ENCODE measurements around the gene KIF21A.
A peak's percentile ranks its signal among the peaks of the same experiment; 100 is the strongest.

The KIF21A gene

DNA sequence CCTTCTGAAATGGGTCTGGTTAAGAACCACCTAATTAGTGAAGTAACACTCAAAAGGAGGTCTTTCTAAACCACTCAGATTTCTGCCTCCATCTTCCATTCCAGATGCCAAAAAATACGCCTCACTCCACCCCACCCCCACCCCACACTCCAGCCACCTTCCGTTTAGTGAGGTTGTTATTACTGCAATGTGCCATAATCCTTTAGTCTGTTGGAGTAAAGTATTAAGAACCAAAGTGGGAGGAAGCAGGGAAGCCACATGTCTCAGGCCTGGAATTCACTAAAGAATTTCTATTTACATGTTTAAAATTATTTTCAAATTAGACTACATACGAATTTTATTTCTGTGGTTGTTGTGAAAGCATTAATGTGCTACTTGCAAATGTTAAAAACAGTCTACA is 7.4 kb downstream of the KIF21A start:
- no peak for DNase-seq

- DNase-seq: no peak
Measured at GRCh38 chr12:39431797-39432196, 11.1 kb downstream of the KIF21A start.

- DNase-seq: no peak
Measured at GRCh38 chr12:39431002-39431796, 11.7 kb downstream of the KIF21A start.

GRCh38 chr12:39429809-39430208 is 13.1 kb downstream of the KIF21A start:
- DNase-seq: no peak

GRCh38 chr12:39427360-39427808 is 15.5 kb downstream of the KIF21A start:
- no peak for DNase-seq

DNA sequence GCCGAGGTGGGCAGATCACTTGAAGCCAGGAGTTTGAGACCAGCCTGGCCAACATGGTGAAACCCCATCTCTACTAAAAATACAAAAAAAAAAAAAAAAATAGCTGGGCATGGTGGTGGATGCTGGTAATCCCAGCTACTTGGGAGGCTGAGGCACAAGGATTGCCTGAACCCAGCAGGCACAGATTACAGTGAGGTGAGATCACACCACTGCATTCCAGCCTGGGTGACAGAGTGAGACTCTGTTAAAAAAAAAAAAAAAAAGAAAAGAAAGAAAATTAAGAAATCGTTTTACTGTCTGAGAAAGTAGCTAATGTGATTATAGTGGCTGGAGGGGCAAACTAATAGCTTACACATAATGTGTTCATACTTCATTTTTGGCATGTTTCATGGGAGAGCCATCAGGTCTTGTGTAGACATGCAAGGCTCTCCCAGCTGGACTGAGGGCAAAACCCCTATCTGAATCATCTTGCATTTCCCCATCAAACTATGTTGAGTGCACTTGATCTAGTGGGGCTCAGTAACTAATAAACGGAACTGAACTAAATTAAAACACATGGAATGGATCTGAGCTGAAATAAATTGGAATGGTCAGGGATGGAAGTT is 16.2 kb downstream of the KIF21A start:
- DNase-seq: no peak

DNA sequence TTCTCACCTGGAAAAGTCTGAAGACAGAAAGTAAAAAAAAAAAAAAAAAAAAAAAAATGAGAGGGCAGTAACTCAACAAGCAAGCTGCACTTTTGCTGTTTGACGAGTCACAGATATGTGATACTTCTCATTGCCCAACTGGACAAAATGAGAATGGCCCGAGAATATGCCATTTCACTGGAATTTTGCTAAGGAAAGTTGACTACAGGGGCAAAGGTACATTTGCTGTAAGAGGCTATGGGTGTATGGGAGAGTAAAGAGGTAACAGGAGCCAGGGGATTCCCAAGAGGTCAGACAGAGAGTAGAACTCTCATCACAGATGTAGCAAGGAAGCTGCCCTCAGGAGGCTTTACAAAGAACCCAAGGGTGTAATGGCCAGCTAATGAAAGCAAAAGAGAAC is 22.9 kb downstream of the KIF21A start:
- no peak for DNase-seq

DNA sequence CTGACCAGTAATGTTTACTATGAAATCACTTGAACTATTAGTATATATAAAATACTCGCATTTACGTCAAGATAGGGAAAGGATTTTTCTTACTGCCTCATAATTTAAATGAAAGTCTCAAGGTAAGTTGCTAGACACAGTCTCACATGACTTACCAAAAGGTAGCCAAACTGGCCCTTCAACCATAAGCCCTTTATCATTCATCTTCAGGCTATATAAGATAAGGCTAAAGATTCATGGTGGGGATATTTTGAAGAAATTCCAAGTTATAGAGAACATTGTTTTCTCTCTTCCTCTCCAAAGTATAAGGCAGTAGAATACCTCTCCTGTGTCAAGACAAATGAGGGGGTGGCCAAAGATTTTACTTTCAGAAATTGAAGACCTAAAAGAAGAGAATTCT is 23.4 kb downstream of the KIF21A start:
- no peak for DNase-seq

- DNase-seq: no peak
Measured at GRCh38 chr12:39417916-39418315, 25.0 kb downstream of the KIF21A start.

DNA sequence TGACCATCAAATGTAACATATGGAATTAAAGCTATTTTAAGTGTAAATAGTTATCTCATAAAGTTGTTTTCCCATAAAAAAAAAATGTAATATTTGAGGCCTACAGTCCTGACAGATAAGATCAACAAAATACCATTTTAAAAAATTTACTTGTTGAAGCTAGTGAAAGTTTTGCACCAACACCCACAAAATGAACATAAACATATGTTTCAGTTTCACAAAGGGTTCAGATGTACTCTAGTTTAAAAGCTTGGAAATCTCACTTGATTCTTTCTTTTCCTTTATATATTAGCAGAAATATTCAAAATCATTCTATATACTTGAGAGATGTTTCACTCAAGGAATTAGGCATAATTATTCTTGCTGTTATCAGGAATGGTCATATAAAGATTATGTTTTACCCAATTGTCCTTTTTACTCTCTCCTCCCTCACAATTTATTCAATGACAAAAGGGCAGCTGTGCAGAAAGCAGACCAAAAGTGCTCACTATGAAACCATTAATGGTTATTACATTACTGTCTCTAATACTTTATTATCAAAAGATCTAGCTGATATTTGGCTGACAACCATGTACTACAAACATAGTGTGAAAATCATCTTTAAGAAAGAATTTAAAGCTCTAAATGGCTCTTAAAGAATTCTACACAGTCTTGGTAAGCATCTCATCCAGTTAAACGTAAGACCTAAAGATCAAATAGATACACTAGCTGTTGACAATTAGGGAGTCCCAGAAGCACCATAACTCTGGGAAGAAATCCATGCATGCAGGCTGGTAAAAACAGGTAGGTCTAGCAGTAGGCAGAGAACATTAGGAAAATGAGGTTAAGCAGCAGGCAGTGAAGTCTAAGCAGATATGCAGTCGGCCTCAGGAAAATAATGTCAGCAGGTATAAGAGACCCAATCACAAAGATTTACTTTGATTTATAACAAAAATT is 28.8 kb downstream of the KIF21A start:
- no peak for DNase-seq

- DNase-seq: no peak
Measured at GRCh38 chr12:39412210-39412609, 30.7 kb downstream of the KIF21A start.

DNA sequence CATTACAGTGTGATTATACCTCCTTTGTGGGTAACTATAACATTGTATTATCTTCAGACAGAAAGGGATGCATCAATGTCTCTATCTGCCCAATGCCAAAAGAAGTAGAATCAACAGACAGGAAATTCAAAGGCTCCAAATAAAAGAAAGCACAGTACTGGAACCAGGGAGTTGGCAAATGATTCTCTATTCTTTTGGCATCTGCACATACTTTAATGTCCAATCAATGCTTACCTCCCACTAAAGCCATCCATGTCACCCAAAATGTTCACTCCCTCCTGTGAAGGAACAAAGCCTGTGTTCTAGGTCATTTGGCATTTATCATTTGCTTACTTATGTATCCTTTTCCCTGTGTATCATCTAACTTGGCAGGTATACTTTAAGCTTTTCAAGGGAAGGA is 36.7 kb downstream of the KIF21A start:
- no peak for DNase-seq

GRCh38 chr12:39405580-39405979 is 37.3 kb downstream of the KIF21A start:
- DNase-seq: no peak

DNA sequence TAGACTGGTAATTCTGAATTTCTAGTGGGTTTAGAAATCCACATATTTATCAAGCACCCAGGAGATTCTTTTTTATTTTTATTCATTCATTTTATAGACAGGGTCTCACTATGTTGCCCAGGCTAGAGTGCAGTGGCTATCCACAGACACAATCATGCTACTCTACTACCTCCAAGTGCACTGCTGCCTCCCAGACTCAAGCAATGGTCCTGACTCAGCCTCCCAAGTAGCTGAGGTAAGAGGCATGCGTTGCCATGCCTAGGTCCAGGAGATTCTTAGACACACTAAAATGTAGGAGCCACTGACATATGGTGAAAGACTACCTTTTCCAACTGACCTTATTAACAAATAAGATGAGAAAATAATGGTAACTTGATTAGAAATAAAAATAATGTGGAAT is 38.9 kb downstream of the KIF21A start:
- no peak for DNase-seq

DNA sequence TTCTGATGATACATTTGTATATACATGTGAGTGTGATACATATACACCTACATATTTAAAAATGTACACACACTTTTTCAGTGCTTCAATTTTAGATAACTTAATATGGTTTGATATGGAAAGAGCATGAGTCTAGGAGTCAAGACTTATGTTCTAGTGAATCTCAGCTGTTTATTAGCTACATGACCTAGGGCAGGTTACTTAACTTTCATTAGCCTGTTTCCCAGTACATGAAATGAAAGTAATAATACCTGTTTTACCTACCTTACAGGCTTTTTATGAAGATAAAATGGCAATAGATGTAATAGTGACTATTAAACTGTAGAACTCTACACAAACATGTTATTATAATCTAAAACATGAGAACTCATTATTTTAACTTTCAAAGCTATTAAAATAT is 39.5 kb downstream of the KIF21A start:
- DNase-seq: no peak

GRCh38 chr12:39402922-39403321 is 40.0 kb downstream of the KIF21A start:
- no peak for DNase-seq

- peak; percentile 3 for DNase-seq
Measured at GRCh38 chr12:39401459-39401858, 41.5 kb downstream of the KIF21A start.

GRCh38 chr12:39395866-39396265 is 47.1 kb downstream of the KIF21A start:
- DNase-seq: no peak

- DNase-seq: no peak
Measured at GRCh38 chr12:39393890-39394289, 49.0 kb downstream of the KIF21A start.

- DNase-seq: no peak
Measured at GRCh38 chr12:39393179-39393578, 49.7 kb downstream of the KIF21A start.

DNA sequence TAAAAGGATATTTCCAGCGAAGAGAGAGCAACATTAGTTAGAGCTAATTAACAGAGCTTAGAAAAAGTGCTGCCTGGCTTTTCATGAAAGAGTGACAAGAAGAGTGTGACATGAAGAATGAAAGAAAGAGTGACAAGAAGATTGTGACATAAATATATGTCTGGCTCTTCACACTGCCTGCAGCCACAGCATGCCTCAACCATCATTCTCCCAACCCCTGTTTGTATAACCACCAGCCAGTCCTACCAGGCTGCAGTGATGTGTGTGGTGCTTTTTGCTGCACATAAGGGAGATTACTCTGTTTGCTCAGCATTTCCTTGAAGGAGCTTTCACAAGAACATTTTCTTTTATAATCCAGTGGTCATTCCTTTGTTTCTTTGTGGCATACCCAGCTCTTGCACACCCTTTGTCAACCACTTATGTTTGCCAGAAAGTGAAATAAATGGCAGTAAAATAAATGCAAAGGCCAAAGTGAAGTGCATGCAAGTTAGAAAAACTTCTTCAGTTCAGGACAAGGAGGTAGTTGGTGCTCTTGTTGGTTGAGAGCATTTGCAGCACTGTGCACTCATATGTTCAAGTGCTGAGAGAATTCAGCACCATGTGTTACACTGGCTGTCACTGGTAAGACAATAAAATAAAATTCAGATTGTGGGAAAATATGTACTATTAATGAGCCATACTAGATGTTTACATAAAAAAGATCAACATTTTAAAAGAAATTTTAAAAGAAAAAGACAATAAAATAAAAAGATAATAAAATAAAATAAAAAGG is 50.6 kb downstream of the KIF21A start:
- no peak for DNase-seq

- no peak for DNase-seq
Measured at GRCh38 chr12:39390752-39391151, 52.2 kb downstream of the KIF21A start.

All from inflammatory macrophage treated with lipopolysaccharide for 4 hours (primary cell).